ENCODE measurements around the gene HMG20A. TPM values are rescaled to one million over a fixed set of nuclear protein-coding genes. Genes with fewer than 3 reads are reported as not detected.
"Not testable (repeated sequence)": the region's sequence is repeated elsewhere in the genome, so short reads cannot be mapped to it uniquely, and the experiment has no call there.

Gene HMG20A
- total RNA-seq, 1 experiment from 2014 or later = 29.5 TPM

DNA sequence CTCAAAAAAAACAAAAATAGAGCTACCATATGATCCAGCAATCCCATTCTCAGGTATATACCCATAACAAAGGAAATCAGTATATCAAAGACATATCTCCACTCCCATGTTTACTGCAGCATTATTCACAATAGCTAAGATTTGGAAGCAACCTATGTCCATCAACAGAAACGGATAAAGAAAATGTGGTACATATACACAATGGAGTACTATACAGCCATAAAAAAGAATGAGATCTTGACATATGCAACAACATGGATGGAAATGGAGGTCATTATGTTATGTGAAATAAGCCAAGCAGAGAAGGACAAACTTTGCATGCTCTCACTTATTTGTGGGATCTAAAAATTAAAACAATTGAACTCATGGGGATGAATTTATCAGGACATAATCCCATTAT lies 20.4 kb upstream of the HMG20A start:
- no peak for DNase-seq (ENCODE audit: low read depth, low spot score)
- in situ Hi-C loops (cut with HindIII; ENCODE audit: low pct_unique_long_range_greater_than_20kb, low sequenced_read_pairs) = no loop called here

DNA sequence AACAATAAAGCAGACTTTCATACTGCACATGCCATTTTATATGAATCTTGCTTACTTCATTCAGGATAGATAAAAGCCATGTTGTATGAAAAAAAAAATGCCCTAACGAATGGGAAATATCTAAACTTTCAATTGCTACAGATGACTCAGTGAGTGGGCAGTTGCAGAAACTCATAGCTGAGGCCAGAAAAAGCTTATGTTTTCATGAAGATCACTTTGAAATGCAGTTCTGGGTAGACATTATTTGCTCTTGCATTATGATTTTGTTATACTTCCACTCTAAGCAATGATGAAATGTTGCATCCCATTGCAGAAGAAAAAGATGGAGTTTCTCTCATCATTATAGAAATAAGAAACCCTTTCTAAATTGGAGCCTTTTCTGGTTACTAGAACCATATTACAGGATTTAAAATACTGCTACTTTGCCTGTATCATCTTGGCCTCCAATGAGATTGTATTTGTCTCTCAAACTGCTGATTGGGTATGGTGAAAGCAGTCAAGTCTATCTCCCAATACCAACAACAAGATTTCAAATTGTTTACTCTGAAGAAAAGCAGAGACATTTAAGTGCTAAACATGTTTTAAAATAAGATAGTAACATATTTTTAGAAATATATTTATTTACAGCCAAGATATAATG lies 17.8 kb upstream of the HMG20A start:
- DNase-seq (ENCODE audit: low read depth, low spot score) = peak; percentile 23
- in situ Hi-C loops (cut with HindIII; ENCODE audit: low pct_unique_long_range_greater_than_20kb, low sequenced_read_pairs) = no loop called here

DNA sequence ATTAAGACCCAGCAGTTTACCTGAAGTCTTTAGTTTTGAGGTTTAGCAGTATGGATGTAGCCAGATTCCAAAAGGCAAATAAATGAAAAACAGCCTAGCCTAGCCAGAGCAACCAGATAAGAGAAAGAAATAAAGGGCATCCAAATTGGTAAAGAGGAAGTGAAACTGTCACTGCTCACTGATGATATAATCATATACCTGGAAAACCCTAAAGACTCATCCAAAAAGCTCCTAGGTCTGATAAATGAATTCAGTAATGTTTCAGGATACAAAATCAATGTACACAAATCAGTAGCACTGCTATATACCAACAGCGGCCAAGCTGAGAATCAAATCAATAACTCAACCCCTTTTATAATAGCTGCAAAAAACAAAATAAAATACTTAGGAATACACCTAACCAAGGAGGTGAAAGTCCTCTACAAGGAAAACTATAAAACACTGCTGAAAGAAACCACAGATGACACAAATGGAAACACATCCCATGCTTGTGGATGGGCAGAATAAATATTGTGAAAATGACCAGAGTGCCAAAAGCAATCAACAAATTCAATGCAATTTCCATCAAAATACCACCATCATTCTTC lies 14.4 kb upstream of the HMG20A start:
- in situ Hi-C loops (cut with HindIII; ENCODE audit: low pct_unique_long_range_greater_than_20kb, low sequenced_read_pairs); DNase-seq (ENCODE audit: low read depth, low spot score): not testable (repeated sequence)

DNA sequence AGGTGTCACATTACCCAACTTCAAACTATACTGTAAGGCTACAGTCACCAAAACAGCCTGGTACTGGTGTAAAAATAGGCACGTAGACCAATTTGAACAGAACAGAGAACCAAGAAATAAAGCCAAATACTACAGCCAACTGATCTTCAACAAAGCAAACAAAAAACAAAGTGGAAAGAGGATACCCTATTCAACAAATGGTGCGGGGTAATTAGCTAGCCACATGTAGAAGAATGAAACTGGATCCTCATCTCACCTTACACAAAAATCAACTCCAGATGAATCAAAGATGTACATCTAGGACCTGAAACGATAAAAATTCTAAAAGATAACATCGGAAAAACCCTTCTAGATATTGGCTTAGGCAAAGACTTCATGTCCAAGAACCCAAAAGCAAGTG lies 13.8 kb upstream of the HMG20A start:
- in situ Hi-C loops (cut with HindIII; ENCODE audit: low pct_unique_long_range_greater_than_20kb, low sequenced_read_pairs) = no loop called here
- DNase-seq (ENCODE audit: low read depth, low spot score) = no peak

- DNase-seq (ENCODE audit: low read depth, low spot score) = peak; percentile 28
- in situ Hi-C loops (cut with HindIII; ENCODE audit: low pct_unique_long_range_greater_than_20kb, low sequenced_read_pairs) = no loop called here
Measured at GRCh38 chr15:77409259-77410156, 11.2 kb upstream of the HMG20A start.

DNA sequence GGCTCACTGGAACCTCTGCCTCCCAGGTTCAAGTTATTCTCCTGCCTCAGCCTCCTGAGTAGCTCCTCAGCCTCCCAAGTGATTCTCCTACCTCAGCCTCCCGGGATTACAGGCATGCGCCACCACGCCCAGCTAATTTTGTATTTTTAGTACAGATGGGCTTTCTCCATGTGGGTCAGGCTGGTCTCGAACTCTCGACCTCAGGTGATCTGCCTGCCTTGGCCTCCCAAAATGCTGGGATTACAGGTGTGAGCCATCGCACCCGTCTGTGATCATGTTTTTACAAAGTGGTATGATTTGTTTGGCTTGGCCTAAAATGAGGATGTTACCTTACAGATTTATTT lies 10.6 kb upstream of the HMG20A start:
- in situ Hi-C loops (cut with HindIII; ENCODE audit: low pct_unique_long_range_greater_than_20kb, low sequenced_read_pairs); DNase-seq (ENCODE audit: low read depth, low spot score): not testable (repeated sequence)

- DNase-seq (ENCODE audit: low read depth, low spot score) = no peak
- in situ Hi-C loops (cut with HindIII; ENCODE audit: low pct_unique_long_range_greater_than_20kb, low sequenced_read_pairs) = no loop called here
Measured at GRCh38 chr15:77410701-77411618, 9.7 kb upstream of the HMG20A start.

GRCh38 chr15:77411619-77411976 lies 9.1 kb upstream of the HMG20A start:
- in situ Hi-C loops (cut with HindIII; ENCODE audit: low pct_unique_long_range_greater_than_20kb, low sequenced_read_pairs) = no loop called here
- no peak for DNase-seq (ENCODE audit: low read depth, low spot score)

DNA sequence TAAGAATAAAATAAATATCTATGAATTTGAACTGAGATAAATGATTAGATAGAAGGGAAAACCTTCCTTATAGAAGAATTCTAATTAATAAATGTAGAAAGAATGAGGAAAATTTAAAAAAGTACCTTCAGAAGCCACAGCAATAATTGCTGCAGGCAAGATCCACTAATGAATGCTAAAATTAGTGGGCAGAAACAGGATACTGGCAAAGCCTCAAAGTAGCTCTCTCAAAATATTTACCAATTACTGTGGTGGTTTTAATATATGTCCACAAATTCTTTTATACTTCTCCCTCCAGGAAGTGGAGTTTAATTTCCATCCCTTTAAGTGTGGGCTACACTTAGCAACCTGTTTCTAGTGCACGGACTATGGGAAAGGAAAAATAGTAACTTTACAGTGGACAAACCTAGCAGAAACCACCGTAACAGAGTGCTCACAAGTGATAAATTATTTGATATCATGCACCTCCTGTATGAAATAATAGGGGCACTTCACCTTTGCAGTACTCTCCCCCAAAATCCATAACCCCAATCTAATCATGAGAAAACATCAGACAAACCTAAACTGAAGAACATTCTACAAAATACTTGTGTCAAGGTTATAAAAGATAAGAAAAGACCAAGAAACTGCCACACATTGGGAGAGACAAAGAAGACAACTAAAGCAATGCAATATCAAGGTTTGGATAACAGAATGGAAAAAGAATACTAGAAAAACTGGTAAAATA lies 7.6 kb upstream of the HMG20A start:
- in situ Hi-C loops (cut with HindIII; ENCODE audit: low pct_unique_long_range_greater_than_20kb, low sequenced_read_pairs) = no loop called here
- no peak for DNase-seq (ENCODE audit: low read depth, low spot score)

DNA sequence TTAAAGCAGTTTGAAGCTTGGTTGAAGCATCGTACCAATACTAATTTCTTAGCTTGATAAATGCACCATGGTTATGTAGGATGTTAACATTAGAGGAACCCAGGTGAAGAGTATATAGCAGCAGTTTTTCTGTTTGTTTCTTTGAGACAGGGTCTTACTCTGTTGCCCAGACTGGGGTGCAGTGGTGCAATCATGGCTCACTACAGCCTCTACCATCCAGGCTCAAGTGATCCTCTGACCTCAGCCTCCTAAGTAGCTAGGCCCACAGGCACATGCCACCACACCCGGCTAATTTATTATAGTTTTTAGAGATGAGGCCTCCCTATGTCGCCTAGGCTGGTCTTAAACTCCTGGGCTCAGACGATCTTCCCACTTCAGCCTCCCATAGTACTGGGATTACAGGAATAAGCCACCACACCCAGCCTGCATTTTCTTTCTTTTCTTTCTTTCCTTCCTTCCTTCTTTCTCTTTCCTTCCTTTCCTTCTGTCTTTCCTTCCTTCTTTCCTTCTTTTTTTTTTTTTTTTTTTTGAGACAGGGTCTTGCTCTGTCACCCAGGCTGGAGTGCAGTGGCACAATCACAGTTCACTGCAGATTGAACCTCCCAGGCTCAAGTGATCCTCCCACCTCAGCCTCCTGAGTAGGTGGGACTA lies 6.9 kb upstream of the HMG20A start:
- in situ Hi-C loops (cut with HindIII; ENCODE audit: low pct_unique_long_range_greater_than_20kb, low sequenced_read_pairs) = no loop called here

GRCh38 chr15:77414789-77415442 lies 5.8 kb upstream of the HMG20A start:
- DNase-seq (ENCODE audit: low read depth, low spot score) = no peak
- in situ Hi-C loops (cut with HindIII; ENCODE audit: low pct_unique_long_range_greater_than_20kb, low sequenced_read_pairs) = no loop called here

More for the DNA sequence above, 6.9 kb upstream of the HMG20A start:
- no peak for DNase-seq (ENCODE audit: low read depth, low spot score)

DNA sequence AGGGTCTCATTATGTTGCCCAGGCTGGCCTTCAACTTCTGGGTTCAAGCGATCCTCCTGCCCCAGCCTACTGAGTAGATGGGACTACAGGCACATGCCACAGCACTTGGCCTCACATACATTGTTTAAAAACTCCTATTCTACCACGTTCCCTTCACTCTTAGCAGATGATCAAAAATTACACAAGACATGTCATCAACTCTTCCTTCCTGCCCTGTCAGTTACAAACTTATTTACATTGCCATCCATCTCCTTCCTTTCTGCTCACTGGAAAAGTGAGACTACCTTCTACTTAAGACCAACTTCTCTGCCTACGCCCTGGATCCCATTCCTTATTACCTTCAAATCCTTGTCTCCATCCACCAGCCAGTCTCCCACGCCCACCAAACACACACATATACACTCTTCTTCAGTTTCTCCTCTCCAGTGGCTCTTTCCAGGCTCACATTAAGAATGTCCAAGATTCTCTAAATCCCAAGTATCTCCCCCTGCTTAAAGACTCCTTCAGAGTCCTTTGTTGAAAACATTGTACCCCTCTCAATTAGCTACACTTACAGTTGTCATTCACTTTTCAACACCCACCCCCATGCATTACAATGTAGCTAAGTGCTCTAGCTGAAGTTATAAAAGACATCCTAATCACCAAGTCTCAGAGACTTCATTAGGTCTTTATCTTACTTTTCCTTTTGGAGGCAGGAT lies 5.1 kb upstream of the HMG20A start:
- in situ Hi-C loops (cut with HindIII; ENCODE audit: low pct_unique_long_range_greater_than_20kb, low sequenced_read_pairs) = no loop called here
- no peak for DNase-seq (ENCODE audit: low read depth, low spot score)

DNA sequence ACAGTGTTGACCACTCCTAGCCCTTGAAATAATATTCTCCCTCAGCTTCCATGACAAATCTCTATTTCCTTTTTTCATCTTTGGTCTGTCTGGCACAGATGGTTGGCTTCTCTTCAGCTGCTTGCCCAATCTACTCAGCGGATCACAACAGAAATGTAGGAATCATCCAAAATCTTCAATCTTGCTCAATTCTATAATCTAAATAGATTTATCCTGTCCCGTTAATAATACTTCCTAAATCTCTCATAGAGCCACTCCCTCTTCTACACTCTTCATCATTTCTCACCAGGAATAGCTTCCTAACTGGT lies 4.6 kb upstream of the HMG20A start:
- in situ Hi-C loops (cut with HindIII; ENCODE audit: low pct_unique_long_range_greater_than_20kb, low sequenced_read_pairs) = no loop called here

GRCh38 chr15:77416954-77417353 lies 3.7 kb upstream of the HMG20A start:
- in situ Hi-C loops (cut with HindIII; ENCODE audit: low pct_unique_long_range_greater_than_20kb, low sequenced_read_pairs) = no loop called here
- no peak for DNase-seq (ENCODE audit: low read depth, low spot score)

More for the DNA sequence above, 4.6 kb upstream of the HMG20A start:
- DNase-seq (ENCODE audit: low read depth, low spot score) = no peak

GRCh38 chr15:77417602-77418001 lies 3.1 kb upstream of the HMG20A start:
- no peak for DNase-seq (ENCODE audit: low read depth, low spot score)
- in situ Hi-C loops (cut with HindIII; ENCODE audit: low pct_unique_long_range_greater_than_20kb, low sequenced_read_pairs) = no loop called here

DNA sequence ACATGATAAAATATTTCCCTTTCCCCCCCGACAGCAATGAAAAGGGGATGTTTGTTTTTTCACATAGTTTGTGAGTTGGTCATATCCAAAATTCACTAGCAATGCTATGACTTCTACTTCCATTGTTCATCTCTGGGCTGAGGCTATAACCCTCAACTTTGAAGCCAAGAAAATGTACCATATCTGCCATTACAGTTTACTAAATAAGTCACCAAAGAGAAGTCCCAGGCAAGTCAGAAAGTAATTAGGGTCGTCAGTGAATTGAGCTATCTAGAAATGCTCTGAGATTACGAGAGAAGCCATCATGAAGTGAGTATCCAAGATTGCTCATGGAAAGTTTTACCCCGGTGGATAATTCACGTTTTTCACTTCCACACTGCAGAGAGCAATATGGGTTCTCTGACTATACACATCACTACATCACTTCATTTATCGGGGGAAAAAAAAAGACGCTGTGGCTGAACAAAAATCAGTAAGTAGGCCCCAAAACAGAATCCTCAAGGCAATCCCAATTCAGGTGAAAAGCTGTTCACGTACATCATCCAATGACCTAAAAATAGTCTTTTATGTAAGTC lies 2.2 kb upstream of the HMG20A start:
- DNase-seq (ENCODE audit: low read depth, low spot score) = no peak
- in situ Hi-C loops (cut with HindIII; ENCODE audit: low pct_unique_long_range_greater_than_20kb, low sequenced_read_pairs) = no loop called here
